Measurements from ENCODE around the gene TAOK3.

DNA sequence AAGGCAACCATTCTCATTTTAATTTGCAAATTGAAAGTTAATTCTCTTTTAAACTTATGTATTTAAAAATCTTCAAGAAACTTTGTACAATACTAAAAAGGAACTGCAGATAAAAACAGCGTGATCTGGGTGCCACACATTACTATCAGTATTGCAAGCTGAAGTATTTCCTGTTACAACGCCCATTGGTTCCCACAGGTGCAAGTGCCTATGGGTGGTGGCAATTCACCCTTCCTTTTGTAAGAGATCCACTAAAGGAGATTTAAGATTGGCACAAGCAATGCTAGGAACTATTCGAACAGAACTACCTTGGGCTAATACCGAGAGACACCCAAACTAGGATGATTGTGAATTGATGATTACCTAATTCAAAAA is 13.2 kb downstream of the TAOK3 start:
- TF ChIP-seq POLR2A (IDR thresholded peaks at IDR 0.05) = no peak
- TF ChIP-seq, protein P1, sequence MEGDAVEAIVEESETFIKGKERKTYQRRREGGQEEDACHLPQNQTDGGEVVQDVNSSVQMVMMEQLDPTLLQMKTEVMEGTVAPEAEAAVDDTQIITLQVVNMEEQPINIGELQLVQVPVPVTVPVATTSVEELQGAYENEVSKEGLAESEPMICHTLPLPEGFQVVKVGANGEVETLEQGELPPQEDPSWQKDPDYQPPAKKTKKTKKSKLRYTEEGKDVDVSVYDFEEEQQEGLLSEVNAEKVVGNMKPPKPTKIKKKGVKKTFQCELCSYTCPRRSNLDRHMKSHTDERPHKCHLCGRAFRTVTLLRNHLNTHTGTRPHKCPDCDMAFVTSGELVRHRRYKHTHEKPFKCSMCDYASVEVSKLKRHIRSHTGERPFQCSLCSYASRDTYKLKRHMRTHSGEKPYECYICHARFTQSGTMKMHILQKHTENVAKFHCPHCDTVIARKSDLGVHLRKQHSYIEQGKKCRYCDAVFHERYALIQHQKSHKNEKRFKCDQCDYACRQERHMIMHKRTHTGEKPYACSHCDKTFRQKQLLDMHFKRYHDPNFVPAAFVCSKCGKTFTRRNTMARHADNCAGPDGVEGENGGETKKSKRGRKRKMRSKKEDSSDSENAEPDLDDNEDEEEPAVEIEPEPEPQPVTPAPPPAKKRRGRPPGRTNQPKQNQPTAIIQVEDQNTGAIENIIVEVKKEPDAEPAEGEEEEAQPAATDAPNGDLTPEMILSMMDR (IDR thresholded peaks at IDR 0.05) = no peak

Measured in suprapubic skin (tissue), 3 donors.